ENCODE data around the gene CZIB.
A peak's percentile ranks its signal among the peaks of the same experiment; 100 is the strongest.
"Not testable (repeated sequence)": the region's sequence is repeated elsewhere in the genome, so short reads cannot be mapped to it uniquely, and the experiment has no call there.

Gene CZIB

DNA sequence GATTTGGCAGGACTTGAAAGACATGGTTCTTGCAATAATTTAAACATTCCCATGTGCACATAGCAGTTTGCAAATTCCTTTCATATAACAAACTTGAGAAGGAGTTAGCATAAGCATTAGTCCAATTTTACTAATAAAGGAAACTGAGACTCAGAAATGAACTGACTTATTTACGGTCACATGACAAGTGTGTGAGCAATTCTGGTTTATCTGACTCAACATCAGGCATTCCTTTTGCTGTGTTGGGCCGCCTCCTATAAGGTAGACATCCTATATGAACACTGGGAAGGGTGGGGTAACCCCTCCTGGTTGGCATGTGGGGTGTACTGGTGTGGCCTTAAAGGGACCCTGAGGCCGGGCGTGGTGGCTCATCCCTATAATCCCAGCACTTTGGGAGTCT lies 32.3 kb downstream of the CZIB start:
- no peak for DNase-seq

DNA sequence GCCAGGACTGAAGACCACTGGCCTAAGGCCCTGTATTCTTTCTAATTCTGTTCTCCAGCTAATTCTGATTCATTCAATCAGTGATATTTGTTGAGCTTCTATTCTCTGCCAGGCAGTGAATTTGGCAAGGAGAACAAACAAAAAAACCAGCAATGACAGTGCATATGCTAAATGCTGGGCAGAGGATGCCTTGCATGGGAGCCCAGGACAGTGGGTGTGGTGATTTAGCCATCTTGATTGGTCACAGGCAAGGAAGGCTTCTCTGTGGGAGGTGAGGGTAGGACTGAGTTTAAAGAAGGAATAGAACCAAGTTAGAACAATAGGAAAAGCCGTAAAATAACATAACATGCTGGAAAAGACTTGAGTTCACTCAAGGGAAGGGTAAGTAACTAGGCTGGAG lies 33.0 kb downstream of the CZIB start:
- DNase-seq = no peak

DNA sequence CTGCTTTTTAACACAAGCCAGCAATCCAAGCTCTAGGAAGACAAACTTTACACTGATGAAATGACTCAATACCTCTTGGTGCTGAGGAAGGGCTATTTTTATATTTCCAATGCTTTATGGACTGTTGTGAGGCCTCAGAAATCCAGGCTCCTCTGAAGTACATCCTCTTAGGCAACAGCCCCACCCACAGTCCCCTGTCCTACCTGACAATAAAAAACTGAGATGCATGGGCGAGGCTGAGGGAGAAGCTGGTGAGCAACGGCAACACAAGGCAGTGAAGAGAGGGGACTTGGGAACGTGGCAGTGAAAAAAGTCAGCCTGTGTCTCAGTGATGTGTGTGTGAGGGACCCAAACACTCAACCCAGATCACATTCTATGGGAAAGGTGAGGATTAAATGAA lies 33.9 kb downstream of the CZIB start:
- no peak for DNase-seq

DNA sequence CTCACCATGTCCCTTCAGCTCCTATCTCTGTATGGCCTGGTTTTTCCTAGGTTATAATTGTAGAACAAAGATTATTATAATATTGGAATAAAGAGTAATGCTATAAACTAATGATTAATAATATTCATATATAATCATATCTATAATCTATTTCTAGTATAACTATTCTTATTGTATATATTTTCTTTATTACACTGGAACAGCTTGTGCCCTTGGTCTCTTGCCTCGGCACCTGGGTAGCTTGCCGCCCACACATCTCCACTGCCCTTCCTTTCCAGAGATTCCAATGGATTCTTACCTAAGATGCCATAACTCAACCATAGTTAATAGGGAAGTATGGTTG lies 34.5 kb downstream of the CZIB start:
- not testable (repeated sequence) for DNase-seq

DNA sequence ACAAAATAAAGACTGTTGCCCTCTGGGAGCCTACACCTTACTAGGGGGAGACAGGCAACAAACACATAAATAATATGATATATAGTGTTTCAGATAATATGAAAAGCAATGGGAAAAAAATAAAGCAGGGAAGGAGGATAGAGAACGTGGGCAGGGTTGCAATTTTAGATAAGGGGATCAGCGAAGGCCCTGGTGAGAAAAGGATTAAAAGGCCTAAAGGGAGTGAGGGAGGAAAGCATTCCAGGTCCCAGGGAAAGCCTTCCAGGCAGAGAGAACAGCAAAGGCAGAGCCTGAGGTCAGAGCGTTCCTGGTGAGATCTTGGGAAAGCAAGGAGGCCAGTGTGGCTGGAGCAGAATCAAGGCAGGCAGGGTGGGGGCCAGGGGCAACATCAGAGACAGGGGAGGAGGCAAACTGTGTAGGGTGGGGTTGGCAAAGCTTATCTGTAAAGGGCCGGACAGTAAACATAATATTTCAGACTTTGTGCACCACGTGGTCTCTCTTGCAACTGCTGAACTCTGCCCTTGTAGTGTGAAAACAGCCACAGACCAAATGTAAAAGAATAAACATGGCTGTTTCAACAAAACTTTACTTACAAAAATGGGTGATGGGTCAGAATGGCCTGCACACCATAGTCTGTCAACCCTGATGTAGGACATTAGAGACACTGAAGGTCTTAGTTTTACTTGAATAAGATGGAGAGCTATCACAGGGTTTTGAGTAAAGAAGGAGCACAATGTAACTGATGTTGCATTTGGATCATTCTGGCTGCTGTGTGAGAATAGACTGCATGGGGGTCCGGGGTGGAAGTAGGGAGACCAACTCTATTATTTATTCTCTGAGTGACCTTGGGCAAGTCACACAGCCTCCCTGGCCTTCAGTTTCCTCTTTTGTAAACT lies 37.1 kb downstream of the CZIB start:
- no peak for DNase-seq

DNA sequence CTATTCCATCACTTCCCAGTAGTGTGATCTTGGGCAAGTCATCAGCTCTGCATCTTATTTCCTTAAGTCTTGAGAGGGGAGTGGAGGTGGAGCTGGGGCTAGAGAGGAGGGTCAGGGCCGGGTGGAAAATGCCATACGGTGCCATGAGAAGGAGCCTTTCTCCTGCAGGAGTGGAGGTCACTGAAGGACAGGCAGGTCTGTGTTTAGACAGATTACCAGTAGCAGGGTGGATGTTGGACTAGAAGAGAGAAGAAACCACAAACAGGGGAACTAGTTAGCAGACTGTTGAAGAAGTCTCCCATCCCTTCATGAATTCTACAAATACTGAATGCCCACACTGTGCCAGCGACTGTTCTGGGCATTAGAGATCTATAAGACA lies 37.7 kb downstream of the CZIB start:
- no peak for DNase-seq

DNA sequence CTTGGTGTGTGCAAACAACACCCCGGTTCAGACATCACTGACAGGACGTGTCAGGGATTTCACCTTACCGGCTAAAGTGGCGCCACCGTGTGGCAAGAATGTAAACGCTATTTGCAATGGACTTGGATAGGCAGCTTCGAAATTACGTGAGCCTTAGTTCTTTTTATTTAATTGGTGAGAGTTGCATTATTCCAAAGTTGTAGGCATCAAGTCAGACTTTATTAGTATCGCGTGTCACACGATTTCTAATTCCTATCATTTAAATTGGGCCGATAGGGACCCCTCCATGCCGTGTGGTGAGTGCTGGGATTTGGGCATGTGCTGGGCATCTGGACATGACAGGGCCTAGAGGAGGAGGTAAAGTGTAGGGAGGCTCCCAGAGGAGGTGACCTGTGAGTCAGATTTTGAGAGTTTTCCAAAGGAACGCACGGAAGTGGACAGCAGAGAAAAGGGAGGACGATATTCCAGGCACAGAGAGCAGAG lies 38.3 kb downstream of the CZIB start:
- DNase-seq = peak; percentile 14 to 84

DNA sequence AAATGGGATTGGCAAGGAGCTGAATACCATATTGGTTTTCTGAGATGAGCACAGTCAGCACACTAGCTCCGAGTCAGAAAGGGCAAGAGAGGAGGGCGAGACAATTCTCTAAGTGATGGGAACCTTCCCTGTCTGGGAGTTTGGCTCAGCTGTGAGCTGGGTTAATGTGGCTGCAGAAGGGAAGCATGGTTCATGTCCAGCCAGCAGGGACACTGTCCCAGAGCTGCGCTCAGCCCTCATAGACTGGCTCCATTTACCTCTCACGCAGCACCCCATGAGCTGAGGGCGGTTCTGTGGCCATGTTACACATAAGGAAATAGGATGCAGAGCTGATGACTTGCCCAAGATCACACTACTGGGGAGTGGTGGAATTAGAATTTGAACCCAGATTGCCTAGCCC lies 39.5 kb downstream of the CZIB start:
- no peak for DNase-seq

DNA sequence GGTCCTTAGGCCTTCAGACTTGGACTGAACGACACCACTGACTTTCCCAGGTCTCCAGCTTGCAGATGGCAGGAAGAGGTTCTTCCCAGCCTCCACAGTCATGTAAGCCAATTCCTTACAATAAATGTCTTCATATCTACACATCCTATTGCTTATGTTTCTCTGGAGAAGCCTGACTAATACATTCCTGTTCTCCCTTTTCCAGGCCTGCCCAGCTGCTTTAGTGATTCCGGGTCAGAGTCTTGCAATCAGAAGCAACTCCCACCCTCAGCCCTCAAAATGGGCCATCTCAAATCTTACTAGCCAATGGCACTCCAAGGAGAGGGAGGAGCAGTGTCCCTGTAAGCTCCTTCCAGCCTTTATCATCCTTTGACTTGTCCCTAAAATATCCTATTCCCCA lies 40.2 kb downstream of the CZIB start:
- no peak for DNase-seq

DNA sequence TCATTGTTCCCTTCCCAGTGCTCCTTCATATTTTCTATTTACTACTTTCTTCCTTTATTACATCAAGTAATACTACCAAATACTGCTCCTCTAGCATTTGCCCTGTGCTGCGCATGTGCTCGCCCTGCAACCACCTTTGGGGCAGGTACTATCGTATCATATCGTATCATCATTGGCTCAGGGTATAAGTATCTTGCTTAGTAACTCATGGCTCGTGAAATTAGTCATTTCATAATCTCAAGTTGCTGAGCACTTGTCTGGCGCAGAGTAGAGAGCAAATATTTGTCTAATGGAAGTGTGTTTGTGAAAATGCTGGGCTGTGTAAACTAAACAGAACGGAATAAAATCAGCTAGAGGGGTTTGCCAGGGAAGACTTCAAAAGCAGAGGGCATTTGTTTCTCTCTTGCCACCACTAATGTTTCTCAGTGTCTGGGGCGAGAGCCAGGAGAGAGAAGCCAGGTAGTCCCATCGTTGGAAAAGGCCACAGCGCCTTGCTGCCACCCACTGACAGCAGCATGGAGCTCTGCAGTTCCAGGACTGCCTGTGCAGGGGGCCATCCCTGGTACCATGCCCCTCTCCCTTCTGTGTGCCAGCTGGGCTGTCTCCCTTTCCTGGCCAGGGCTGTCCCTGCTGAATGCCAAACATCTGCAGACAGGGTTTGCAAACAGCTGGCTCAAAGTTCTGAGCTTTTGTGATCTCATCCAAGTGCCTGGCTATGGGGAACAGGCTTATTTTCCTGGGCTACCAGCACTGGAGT lies 43.8 kb downstream of the CZIB start:
- peak in 1 of 2 experiments; percentile 10 for DNase-seq

DNA sequence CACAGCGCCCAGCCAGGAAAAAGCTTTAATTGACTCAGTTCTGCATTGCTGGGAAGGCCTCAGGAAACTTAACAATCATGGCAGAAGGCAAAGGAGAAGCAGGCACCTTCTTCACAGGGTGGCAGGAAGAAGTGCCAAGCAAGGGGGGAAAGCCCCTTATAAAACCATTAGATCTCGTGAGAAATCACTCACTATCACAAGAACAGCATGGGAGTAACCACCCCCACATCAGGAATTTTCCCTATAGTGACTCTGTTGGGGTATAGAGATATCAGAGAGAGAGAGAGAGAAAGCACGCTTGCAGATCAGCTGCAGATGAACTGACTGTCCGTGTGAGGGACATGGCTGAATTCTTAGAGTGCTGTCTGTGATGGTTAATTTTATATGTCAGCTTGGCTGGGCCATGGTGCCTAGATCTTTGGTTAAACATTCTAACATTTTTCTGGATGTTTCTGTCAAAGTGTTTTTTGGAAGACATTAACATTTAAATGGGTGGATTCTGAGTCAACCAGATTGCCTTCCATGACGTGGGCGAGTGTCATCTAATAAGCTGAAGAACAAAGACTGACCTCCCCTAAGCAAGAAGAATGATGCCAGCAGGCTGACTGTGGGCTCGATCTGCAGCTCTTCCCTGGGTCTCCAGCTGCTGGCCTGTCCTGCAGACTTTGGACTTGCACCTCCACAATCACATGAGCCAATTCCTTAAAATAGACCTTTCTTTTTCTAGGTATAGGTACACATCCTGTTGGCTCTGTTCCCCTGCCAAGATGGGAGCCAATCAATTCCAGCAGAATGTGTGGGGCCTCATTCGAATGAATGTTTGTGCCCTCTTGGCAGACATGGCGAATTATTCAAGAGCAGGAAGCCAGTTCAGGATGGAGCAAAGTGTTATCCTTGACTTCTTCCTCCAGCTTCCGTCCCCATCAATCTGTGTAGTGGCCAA lies 45.2 kb downstream of the CZIB start:
- no peak for DNase-seq

DNA sequence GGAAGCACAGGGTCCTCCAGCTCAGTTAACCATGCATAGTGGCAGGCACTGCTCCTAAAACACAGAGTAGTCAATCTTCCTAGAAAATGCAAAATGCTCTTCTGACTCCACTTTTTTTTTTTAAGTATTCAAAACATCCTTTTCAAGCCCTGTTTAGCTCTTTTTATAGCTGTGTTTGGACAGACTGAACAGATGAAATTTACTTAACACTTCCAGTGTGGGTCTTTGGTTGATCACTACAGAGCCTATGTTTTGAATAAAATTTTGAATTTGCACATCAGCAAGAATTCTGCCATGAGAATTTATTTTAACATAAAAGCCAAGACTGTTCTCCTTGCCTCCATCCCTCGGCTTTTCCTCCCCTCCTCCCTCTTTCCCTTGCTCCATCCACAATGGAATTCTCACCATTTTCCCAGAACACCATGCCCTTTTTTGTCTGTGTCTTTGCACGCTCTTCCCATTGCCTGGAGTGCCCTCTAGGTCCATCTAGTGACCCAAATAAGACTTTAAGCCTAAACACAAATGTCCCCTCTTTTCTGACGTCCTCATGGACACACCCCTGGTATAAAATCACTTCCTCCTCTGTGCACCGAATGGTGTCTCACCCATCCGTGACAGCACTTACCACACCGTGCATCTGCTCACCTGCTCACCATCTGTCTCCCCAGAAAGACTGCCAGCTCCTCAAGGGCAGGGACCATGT lies 47.9 kb downstream of the CZIB start:
- DNase-seq = peak; percentile 29 to 41

DNA sequence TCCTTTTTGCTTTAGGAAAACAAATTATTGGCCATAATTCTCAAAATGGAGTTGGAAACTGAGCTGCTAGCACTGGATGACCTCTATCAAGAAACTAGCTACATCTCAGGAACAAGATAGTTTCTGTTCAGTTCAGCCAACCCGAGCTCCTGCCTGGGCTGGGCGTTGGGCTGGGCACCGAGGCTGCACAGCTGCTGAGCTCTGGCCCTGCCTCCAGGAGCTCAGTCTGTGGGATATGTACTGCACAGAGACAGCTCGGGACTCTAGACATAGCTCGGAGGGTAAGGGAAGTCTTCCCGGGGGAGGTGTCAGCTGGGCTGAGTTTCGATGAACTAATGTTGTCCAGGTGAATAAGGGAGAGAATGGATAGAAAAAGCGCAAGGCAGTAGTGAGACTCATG lies 53.5 kb downstream of the CZIB start:
- DNase-seq = no peak

DNA sequence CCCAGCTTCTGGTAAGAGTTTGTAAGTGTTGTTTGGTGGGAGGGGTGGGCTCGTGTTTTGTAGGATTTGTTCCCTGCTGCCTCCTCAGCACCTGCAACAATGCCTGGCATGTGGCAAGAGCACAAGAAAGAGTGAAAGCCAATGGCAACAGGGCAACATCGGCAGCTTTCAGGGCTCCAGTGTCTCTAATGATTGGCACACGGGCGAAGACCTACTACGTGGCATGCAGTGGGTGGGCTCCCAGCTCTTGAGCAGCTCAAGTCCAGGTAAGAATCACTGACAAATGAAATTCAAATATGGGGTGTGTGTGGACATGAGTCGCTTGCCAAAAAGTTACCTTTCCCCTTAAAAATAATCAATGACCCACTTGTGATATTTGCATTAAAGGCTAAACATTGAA lies 54.1 kb downstream of the CZIB start:
- DNase-seq = no peak

DNA sequence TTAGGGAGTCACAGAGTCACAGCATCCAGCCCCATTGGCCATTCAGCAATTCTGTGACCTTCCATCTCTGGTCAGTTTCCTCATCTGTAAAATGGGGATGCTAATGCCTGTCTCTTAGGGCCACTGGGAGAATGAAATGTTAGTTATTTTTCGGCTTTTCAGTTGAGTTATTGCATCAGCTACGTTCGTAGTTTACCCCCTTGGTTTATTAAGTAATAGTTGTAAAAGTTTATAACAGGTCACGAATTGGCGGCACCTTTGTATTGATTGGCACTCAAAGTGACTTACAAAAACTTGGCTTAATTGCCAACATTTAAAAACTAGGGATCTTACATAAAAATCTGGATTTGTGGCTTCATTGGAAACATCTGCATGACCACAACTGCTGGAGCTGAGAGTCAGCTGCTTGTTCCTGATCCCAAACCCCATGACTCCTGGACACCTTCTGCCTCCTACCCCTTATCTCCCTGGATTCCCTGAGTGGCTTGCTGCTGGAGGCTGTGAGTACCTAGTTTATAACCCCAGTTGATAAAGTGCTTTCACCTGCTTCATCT lies 54.9 kb downstream of the CZIB start:
- DNase-seq = no peak

Data from NCI-H526 (cell line).